Urinary bladder (tissue), 4 donors: ENCODE results near the gene RMI1. TPM values are rescaled to one million over a fixed set of nuclear protein-coding genes. Genes with fewer than 3 reads are reported as not detected.
"Not testable (repeated sequence)": the region's sequence is repeated elsewhere in the genome, so short reads cannot be mapped to it uniquely, and the experiment has no call there.

Experiments used
- DNase-seq: peaks from one replicate; pipeline ENCODE4 v3.0.0-alpha.2; 2015; ENCODE audit errors: extremely low spot score
- H3K27ac ChIP-seq: one replicate; pipeline ENCODE4 v1.5.1; 2013; ENCODE audit warnings: low read depth, mild to moderate bottlenecking, moderate library complexity
- H3K36me3 ChIP-seq: one replicate; pipeline ENCODE4 v1.6.1; 2013; ENCODE audit warnings: mild to moderate bottlenecking, moderate library complexity; ENCODE audit not compliant: insufficient read depth
- H3K4me1 ChIP-seq: one replicate; pipeline ENCODE4 v1.6.1; 2013; ENCODE audit warnings: mild to moderate bottlenecking, moderate library complexity; ENCODE audit not compliant: insufficient read depth
- H3K4me3 ChIP-seq: one replicate; pipeline ENCODE4 v1.5.1; 2013; ENCODE audit warnings: low read depth, low read length
- WGBS: extraction: QIAGEN DNeasy Blood & Tissue Kit; methylation state at CpG from one replicate; pipeline ENCODE4 v1.1.7; 2013; 5-methylcytosine and 5-hydroxymethylcytosine counted together
- polyA plus RNA-seq: library from polyadenylated mRNA; stranded (reverse); fragments of 200-250 nt; gene quantifications from one replicate; pipeline ENCODE4 v1.2.3, GENCODE V29; 2013
- small RNA-seq: library from RNA; depleted of rRNA; stranded (forward); fragments of <200 nt; gene quantifications from one replicate; pipeline ENCODE3, GENCODE V24; 2014
- total RNA-seq: library from RNA; depleted of rRNA; stranded (reverse); fragments of >200 nt; gene quantifications from one replicate; pipeline ENCODE4 v1.2.3, GENCODE V29; 2014
- donor health status: healthy with polysubstance abuse.
- donor health status: healthy.

Gene RMI1
- total and polyA plus RNA-seq, 2 donors: 3.2 to 17.5 TPM

- WGBS: 69% methylated on average over 3 of the region's 3 CpGs
- DNase-seq: no peak
- no peak overlapping the region for H3K4me3 ChIP-seq
- H3K4me1 ChIP-seq: no peaks in the 10 kb centered on the region
- no peak overlapping the region for H3K27ac ChIP-seq
- peaks cover 2% of the 10 kb centered on the region for H3K36me3 ChIP-seq
These were observed 19.6 kb downstream of the RMI1 start for GRCh38 chr9:84000186-84000585.

- WGBS: 91% methylated on average over 2 of the region's 2 CpGs
- peaks cover 2% of the 10 kb centered on the region for H3K36me3 ChIP-seq
These were observed 21.0 kb downstream of the RMI1 start for GRCh38 chr9:84001621-84002020.

GRCh38 chr9:84002344-84002743 lies 21.7 kb downstream of the RMI1 start:
- H3K4me1 ChIP-seq: no peaks in the 10 kb centered on the region
- no peak overlapping the region for H3K4me3 ChIP-seq
- H3K27ac ChIP-seq: no peak overlapping the region
- no peak for DNase-seq
- peaks cover 2% of the 10 kb centered on the region for H3K36me3 ChIP-seq

More at GRCh38 chr9:84001621-84002020, 21.0 kb downstream of the RMI1 start:
- no peak for DNase-seq
- no peaks in the 10 kb centered on the region for H3K4me1 ChIP-seq
- H3K4me3 ChIP-seq: no peak overlapping the region
- no peak overlapping the region for H3K27ac ChIP-seq

GRCh38 chr9:84003246-84003645 lies 22.6 kb downstream of the RMI1 start:
- 89% methylated on average over 3 of the region's 3 CpGs for WGBS
- no peak overlapping the region for H3K27ac ChIP-seq
- H3K4me1 ChIP-seq: no peaks in the 10 kb centered on the region
- peaks cover 2% of the 10 kb centered on the region for H3K36me3 ChIP-seq
- DNase-seq: no peak
- no peak overlapping the region for H3K4me3 ChIP-seq

- DNase-seq: no peak
- Histone ChIP-seq H3K4me3 (no peak overlapping the region), H3K4me1 (no peaks in the 10 kb centered on the region), H3K27ac (no peak overlapping the region), H3K36me3 (no peaks in the 10 kb centered on the region)
- 97% methylated on average over 2 of the region's 2 CpGs for WGBS
These were observed 27.1 kb downstream of the RMI1 start for GRCh38 chr9:84007662-84008061.

GRCh38 chr9:84024041-84024575 lies 43.5 kb downstream of the RMI1 start:
- DNase-seq: no peak
- Histone ChIP-seq H3K4me3 (no peak overlapping the region), H3K36me3 (peaks cover 2% of the 10 kb centered on the region), H3K4me1 (no peaks in the 10 kb centered on the region), H3K27ac (no peak overlapping the region)
- 90% methylated on average over 4 of the region's 4 CpGs for WGBS

- Histone ChIP-seq H3K36me3 (peaks cover 2% of the 10 kb centered on the region), H3K27ac (no peak overlapping the region), H3K4me3 (no peak overlapping the region), H3K4me1 (no peaks in the 10 kb centered on the region)
- WGBS: 89% methylated on average over 4 of the region's 4 CpGs
- DNase-seq: no peak
These were observed 46.6 kb downstream of the RMI1 start for GRCh38 chr9:84027201-84027600.

- H3K36me3 ChIP-seq: no peaks in the 10 kb centered on the region
- WGBS: 86% methylated on average over 2 of the region's 2 CpGs
- no peak for DNase-seq
- no peaks in the 10 kb centered on the region for H3K4me1 ChIP-seq
- H3K27ac ChIP-seq: no peak overlapping the region
- H3K4me3 ChIP-seq: no peak overlapping the region
These were observed 50.9 kb downstream of the RMI1 start for GRCh38 chr9:84031534-84031933.

GRCh38 chr9:84041857-84042256 lies 61.3 kb downstream of the RMI1 start:
- not testable (repeated sequence) for H3K4me3 ChIP-seq, H3K27ac ChIP-seq, DNase-seq, H3K36me3 ChIP-seq, H3K4me1 ChIP-seq
- WGBS: 80% methylated on average over 5 of the region's 5 CpGs

- no peak overlapping the region for H3K4me3 ChIP-seq
- H3K4me1 ChIP-seq: no peaks in the 10 kb centered on the region
- 83% methylated on average over 5 of the region's 5 CpGs for WGBS
- H3K27ac ChIP-seq: no peak overlapping the region
- no peaks in the 10 kb centered on the region for H3K36me3 ChIP-seq
- DNase-seq: no peak
These were observed 65.0 kb downstream of the RMI1 start for GRCh38 chr9:84045481-84046097.

Small RNA genes lying within 50 kb of the gene (small RNA-seq; reads per million reads assigned to genes)
- not detected for gene RF00019

Other genes with a start within 250 kb of the RMI1 start
- gene GKAP1, start 163.0 kb upstream of the RMI1 start, total RNA-seq: 13.0 TPM
- 8.3 TPM for gene GKAP1, start 163.0 kb upstream of the RMI1 start, polyA plus RNA-seq
- 18.9 TPM for gene KIF27, start 59.4 kb upstream of the RMI1 start, total RNA-seq
- gene KIF27, start 59.4 kb upstream of the RMI1 start, polyA plus RNA-seq: 1.8 TPM
- 649 TPM for gene HNRNPK, start 590 bp upstream of the RMI1 start, total RNA-seq
- gene HNRNPK, start 590 bp upstream of the RMI1 start, polyA plus RNA-seq: 376 TPM